ENCODE measurements around the gene TPST1.

- no peak for TF ChIP-seq YY1 (IDR thresholded peaks at IDR 0.05; ENCODE audit: insufficient read depth, insufficient read length)
- no peak for TF ChIP-seq SUZ12 (IDR thresholded peaks at IDR 0.05; ENCODE audit: extremely low read depth, insufficient read depth, insufficient read length)
Measured at GRCh38 chr7:66181329-66181728, 23.8 kb upstream of the TPST1 start.
